H1 (cell line): ENCODE measurements around the gene MMS22L. TPM values are rescaled to one million over a fixed set of nuclear protein-coding genes. Genes with fewer than 3 reads are reported as not detected.

Source experiments
- CTCF ChIA-PET: fragments of 300-600 bp; sonication (Branson Sonifier 250); formaldehyde crosslinking; loops from one replicate; lab custom pipeline; 2021; ENCODE audit not compliant: partially characterized antibody; lab: Charles Lee
- POLR2A ChIA-PET: fragments of 300-600 bp; sonication (Branson Sonifier 250); formaldehyde crosslinking; loops from one replicate; lab custom pipeline; 2021; ENCODE audit warnings: inconsistent platforms; ENCODE audit not compliant: partially characterized antibody; lab: Charles Lee
- DNase-seq, 2 experiments: peaks; one replicate each; pipeline versions ENCODE4 v3.0.0 to v3.0.0-alpha.2; 2010 to 2022; ENCODE audit warnings: low spot score in 2 of 2, low read depth in 1 of 2, mixed read lengths in 1 of 2
- FAIRE-seq: peaks from 2 replicates; lab custom pipeline; 2011; peaks lifted over from hg19 to GRCh38; lab: Jason Lieb, UNC
- H2AFZ ChIP-seq: 2 replicates; pipeline ENCODE4 v1.8.1; 2012; ENCODE audit warnings: low read length, inconsistent platforms
- H2AK5ac ChIP-seq: 2 replicates; pipeline ENCODE4 v1.6.1; 2013; ENCODE audit warnings: low read depth, low read length
- H2BK120ac ChIP-seq: replicated peaks from 2 replicates; pipeline ENCODE3; 2013; ENCODE audit warnings: low read depth, low read length, inconsistent platforms
- H2BK12ac ChIP-seq: 2 replicates; pipeline ENCODE4 v1.6.1; 2013; ENCODE audit warnings: low read depth, low read length
- H2BK15ac ChIP-seq: 2 replicates; pipeline ENCODE4 v1.6.1; 2013; ENCODE audit warnings: low read length
- H2BK20ac ChIP-seq: 2 replicates; pipeline ENCODE4 v1.6.1; 2013; ENCODE audit warnings: low read length
- H2BK5ac ChIP-seq: 2 replicates; pipeline ENCODE4 v1.6.1; 2013; ENCODE audit warnings: low read depth, low read length
- H3K14ac ChIP-seq: 2 replicates; pipeline ENCODE4 v1.6.1; 2013; ENCODE audit warnings: inconsistent platforms; ENCODE audit not compliant: insufficient read length
- H3K18ac ChIP-seq: 2 replicates; pipeline ENCODE4 v1.6.1; 2013; ENCODE audit warnings: low read length; ENCODE audit errors: extremely low read depth
- H3K23ac ChIP-seq: 2 replicates; pipeline ENCODE4 v1.6.1; 2013; ENCODE audit warnings: inconsistent platforms; ENCODE audit not compliant: insufficient read length
- H3K23me2 ChIP-seq: 2 replicates; pipeline ENCODE4 v1.6.1; 2013; ENCODE audit warnings: low read depth, low read length
- H3K27ac ChIP-seq: 2 replicates; pipeline ENCODE4 v1.6.1; 2011; ENCODE audit warnings: low read depth, low read length, inconsistent platforms
- H3K27me3 ChIP-seq, 4 experiments: replicated peaks in 1 of 4; 1 replicate in 1 of 4; 2 replicates in 3 of 4; pipeline versions ENCODE4 v1.6.1 to v1.8.1; 2011 to 2013; ENCODE audit warnings: low read length in 3 of 4, mild to moderate bottlenecking in 3 of 4, inconsistent platforms in 2 of 4, mixed read lengths in 2 of 4, moderate library complexity in 1 of 4; ENCODE audit not compliant: control insufficient read depth in 3 of 4, insufficient read depth in 3 of 4; ENCODE audit errors: extremely low read depth in 1 of 4
- H3K36me3 ChIP-seq, 4 experiments: 2 replicates each; pipeline versions ENCODE4 v1.6.1 to v1.8.1; 2011 to 2013; ENCODE audit warnings: mild to moderate bottlenecking in 4 of 4, low read length in 3 of 4, moderate library complexity in 2 of 4, control low read depth in 1 of 4, inconsistent platforms in 1 of 4; ENCODE audit not compliant: insufficient read depth in 4 of 4, control insufficient read depth in 2 of 4
- H3K4ac ChIP-seq: replicated peaks from 2 replicates; pipeline ENCODE3; 2013; ENCODE audit warnings: low read length, low read depth, mixed read lengths, inconsistent platforms; ENCODE audit not compliant: insufficient read length
- H3K4me1 ChIP-seq, 4 experiments: replicated peaks in 1 of 4; 1 replicate in 1 of 4; 2 replicates in 3 of 4; pipeline versions ENCODE4 v1.6.1 to v1.8.1; 2011 to 2013; ENCODE audit warnings: low read length in 3 of 4, inconsistent platforms in 2 of 4, mixed read lengths in 1 of 4; ENCODE audit not compliant: insufficient read depth in 4 of 4, control insufficient read depth in 3 of 4
- H3K4me2 ChIP-seq, 2 experiments: 2 replicates each; pipeline versions ENCODE4 v1.6.1 to v1.8.1; 2011 to 2013; ENCODE audit warnings: low read depth in 2 of 2, low read length in 2 of 2, control low read depth in 1 of 2, inconsistent platforms in 1 of 2, mild to moderate bottlenecking in 1 of 2; ENCODE audit not compliant: insufficient read depth in 1 of 2
- H3K4me3 ChIP-seq, 4 experiments: fragments of 200-600, 300-600 bp in 1 of 4; sonication (generic), shearing (Covaris generic), sonication (Bioruptor Twin) in 1 of 4; 2 replicates each; pipeline versions ENCODE4 v1.5.1 to v1.8.1; 2011 to 2016; ENCODE audit warnings: low read length in 4 of 4, low read depth in 3 of 4, control low read depth in 2 of 4, inconsistent platforms in 2 of 4, mild to moderate bottlenecking in 2 of 4, mixed read lengths in 1 of 4, moderate library complexity in 1 of 4; ENCODE audit not compliant: insufficient read depth in 2 of 4; ENCODE audit errors: extremely low read depth in 1 of 4
- H3K56ac ChIP-seq: replicated peaks from 2 replicates; pipeline ENCODE3; 2013; ENCODE audit warnings: low read depth, mild to moderate bottlenecking, mixed read lengths, low read length, inconsistent platforms; ENCODE audit not compliant: insufficient read length
- H3K79me1 ChIP-seq: 2 replicates; pipeline ENCODE4 v1.6.1; 2013; ENCODE audit warnings: low read depth, low read length, control low read depth
- H3K79me2 ChIP-seq, 2 experiments: 2 replicates each; pipeline versions ENCODE4 v1.6.1 to v1.8.1; 2012 to 2013; ENCODE audit warnings: low read length in 2 of 2, mild to moderate bottlenecking in 2 of 2, inconsistent platforms in 1 of 2; ENCODE audit not compliant: insufficient read depth in 2 of 2, control insufficient read depth in 1 of 2
- H3K9ac ChIP-seq, 4 experiments: replicated peaks in 1 of 4; 1 replicate in 1 of 4; 2 replicates in 3 of 4; pipeline versions ENCODE4 v1.6.1 to v1.8.1; 2011 to 2013; ENCODE audit warnings: low read depth in 3 of 4, low read length in 3 of 4, control low read depth in 2 of 4, mild to moderate bottlenecking in 2 of 4, moderate library complexity in 2 of 4, inconsistent platforms in 1 of 4; ENCODE audit errors: extremely low read depth in 1 of 4
- H3K9me3 ChIP-seq, 2 experiments: 2 replicates each; pipeline versions ENCODE4 v1.6.1 to v1.8.1; 2012 to 2013; ENCODE audit warnings: mild to moderate bottlenecking in 2 of 2, moderate library complexity in 2 of 2, control low read depth in 1 of 2, inconsistent platforms in 1 of 2, low read depth in 1 of 2, low read length in 1 of 2, mixed read lengths in 1 of 2; ENCODE audit not compliant: insufficient read depth in 2 of 2
- H4K20me1 ChIP-seq, 2 experiments: replicated peaks in 1 of 2; 2 replicates each; pipeline versions ENCODE3 to v1.8.1; 2011 to 2013; ENCODE audit warnings: inconsistent platforms in 2 of 2, low read length in 2 of 2, mild to moderate bottlenecking in 1 of 2; ENCODE audit not compliant: insufficient read depth in 2 of 2, control insufficient read depth in 1 of 2
- H4K5ac ChIP-seq: 2 replicates; pipeline ENCODE4 v1.6.1; 2013; ENCODE audit warnings: low read length, low read depth, mixed read lengths, inconsistent platforms; ENCODE audit not compliant: insufficient read length
- H4K8ac ChIP-seq: 2 replicates; pipeline ENCODE4 v1.8.0; 2013; ENCODE audit warnings: mild to moderate bottlenecking, moderate library complexity, low read length, inconsistent platforms; ENCODE audit not compliant: insufficient read depth; ENCODE audit errors: extremely low read depth
- H4K91ac ChIP-seq: replicated peaks from 2 replicates; pipeline ENCODE3; 2013; ENCODE audit warnings: low read length, mixed read lengths, inconsistent platforms; ENCODE audit not compliant: insufficient read length
- TCF12 ChIP-seq: IDR thresholded peaks from 2 replicates; pipeline ENCODE4 v1.6.1; 2011; ENCODE audit warnings: low read depth, mild to moderate bottlenecking, low read length
- YY1 ChIP-seq: IDR thresholded peaks from 2 replicates; pipeline ENCODE4 v1.6.1; 2011; ENCODE audit warnings: low read depth, mild to moderate bottlenecking, low read length
- WGBS, 2 experiments: shearing (Covaris generic) in 1 of 2; methylation state at CpG; one replicate each; pipeline versions ENCODE4 v1.1.6 to v1.1.7; 2013 to 2015; ENCODE audit warnings: low lambda C conversion rate in 2 of 2, mixed read lengths in 2 of 2, inconsistent platforms in 1 of 2, low coverage in 1 of 2, missing lambda C conversion rate in 1 of 2; ENCODE audit not compliant: insufficient replicate concordance in 2 of 2, insufficient coverage in 1 of 2, insufficient read length in 1 of 2; ENCODE audit errors: extremely low coverage in 1 of 2, missing lambda C conversion rate in 1 of 2; 5-methylcytosine and 5-hydroxymethylcytosine counted together
- polyA plus RNA-seq, 7 experiments: library from polyadenylated mRNA; depleted of rRNA in 3 of 7; stranded (reverse) in 5 of 7; unstranded in 2 of 7; fragments of >200 nt in 5 of 7; fragments of 200-250 nt in 2 of 7; gene quantifications; 1 replicate in 5 of 7; 2 replicates in 1 of 7; 4 replicates in 1 of 7; pipeline versions ENCODE4 v1.2.1 to v1.2.3, GENCODE V29; 2011 to 2013; ENCODE audit warnings: missing spikeins in 2 of 7, mixed read lengths in 2 of 7
- total RNA-seq: library from RNA; stranded (reverse); fragmentation: NEBNext Ultra II Directional; extraction: Animal tissue kit (Norgen Biotek cat#: 25700); gene quantifications from 2 replicates; pipeline ENCODE4 v1.2.1, GENCODE V29; 2021

MMS22L gene
- total and polyA plus RNA-seq, 2 of the 8 experiments (the other 6 are each of a cell fraction or from before 2014, with no cell fraction given): 11.1 to 32.6 TPM

DNA sequence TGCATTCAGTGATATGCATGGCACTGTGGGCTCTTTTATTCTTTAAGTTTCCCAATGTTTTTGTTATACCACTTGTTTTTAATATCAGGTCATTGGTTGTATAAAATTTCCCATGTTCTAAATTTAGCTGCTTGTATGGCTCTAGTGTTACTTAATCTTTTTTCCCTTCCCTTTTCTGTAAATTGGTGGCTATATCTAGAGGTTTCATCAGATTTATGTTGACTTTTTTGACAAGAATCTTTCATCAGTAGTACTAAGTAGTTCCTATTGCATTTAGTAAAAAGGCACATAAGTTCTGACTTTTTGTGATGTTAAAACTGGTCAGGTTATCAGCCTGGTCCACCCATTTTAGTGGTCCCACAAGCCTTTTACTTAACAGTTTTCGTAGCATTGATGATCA, 51.1 kb downstream of the MMS22L start:
- DNase-seq: no peak
- H3K23me2 ChIP-seq: no peaks in the 10 kb centered on the region
- ChIA-PET POLR2A (no interaction called here), CTCF (no interaction called here)
- no peak overlapping the region for H2BK12ac ChIP-seq
- H2AK5ac ChIP-seq: no peak overlapping the region
- H4K8ac ChIP-seq: no peak overlapping the region
- H3K23ac ChIP-seq: no peak overlapping the region
- no peak overlapping the region for H4K91ac ChIP-seq
- H3K9ac ChIP-seq: no peak overlapping the region
- H3K4ac ChIP-seq: no peak overlapping the region
- no peak overlapping the region for H3K14ac ChIP-seq
- H3K18ac ChIP-seq: no peak overlapping the region
- H2BK5ac ChIP-seq: no peak overlapping the region
- no peak overlapping the region for H3K27ac ChIP-seq
- H3K79me1 ChIP-seq: no peaks in the 10 kb centered on the region
- no peak overlapping the region for H2AFZ ChIP-seq
- TF ChIP-seq YY1 (no peak), TCF12 (no peak)
- TF ChIP-seq, all 59 proteins: peak for 0
- Histone ChIP-seq H3K27me3 (no peaks in the 10 kb centered on the region), H4K20me1 (peaks cover 0 to 1% of the 10 kb centered on the region in 2 experiments), H3K79me2 (no peaks in the 10 kb centered on the region), H2BK20ac (no peak overlapping the region), H3K56ac (no peak overlapping the region), H3K4me1 (no peaks in the 10 kb centered on the region), H3K4me3 (no peak overlapping the region), H3K9me3 (no peaks in the 10 kb centered on the region), H2BK120ac (no peak overlapping the region), H4K5ac (no peak overlapping the region), H3K4me2 (no peak overlapping the region), H3K36me3 (peaks cover 0 to 36% (median 0%) of the 10 kb centered on the region in 4 experiments; a peak in 2 of 8 replicates), H2BK15ac (no peak overlapping the region)
- FAIRE-seq: no peak
- 83% methylated on average over 1 of the region's 1 CpG; no CpG with 5 or more reads in 1 of the 2 experiments for WGBS, 2 experiments
